Measurements from ENCODE around the gene LMLN. TPM values are rescaled to one million over a fixed set of nuclear protein-coding genes. Genes with fewer than 3 reads are reported as not detected.
A peak's percentile ranks its signal among the peaks of the same experiment; 100 is the strongest.
"Not testable (repeated sequence)": the region's sequence is repeated elsewhere in the genome, so short reads cannot be mapped to it uniquely, and the experiment has no call there.

The LMLN gene
- 5.5 and 5.9 TPM in 2 replicates for total RNA-seq

- H3K4me1 Mint-ChIP-seq, result peaks cover 42% of the 10 kb centered on the region
- H3K27me3 Mint-ChIP-seq, result peaks cover 5% of the 10 kb centered on the region
- H3K36me3 Mint-ChIP-seq (ENCODE audit: low read depth), result peaks cover 30% of the 10 kb centered on the region
- intact Hi-C loops (cut with micrococcal nuclease), result loop anchor here (1.0 to 10.0 kb wide), 6 partner anchors 10 to 225 kb away; partner anchors contain the start of genes RPL35A and RUBCN
- peak within 1 kb of the TSS; percentile 96 for H3K4me3 Mint-ChIP-seq
- peak; percentile 99 for DNase-seq
- H3K9me3 Mint-ChIP-seq, result no peaks in the 10 kb centered on the region
- H3K27ac Mint-ChIP-seq, result peak within 1 kb of the TSS; percentile 96
Observed at GRCh38 chr3:197959891-197960693, at the start of gene LMLN. Gene LMLN, plus strand, starts transcription at chr3:197960217. Its CDS starts 29 bp downstream, at chr3:197960246.

- H3K9me3 Mint-ChIP-seq, result no peaks in the 10 kb centered on the region
- no peaks in the 10 kb centered on the region for H3K27me3 Mint-ChIP-seq
- no peak overlapping the region for H3K4me3 Mint-ChIP-seq
- no peak for DNase-seq
- H3K4me1 Mint-ChIP-seq, result no peaks in the 10 kb centered on the region
- no peak overlapping the region for H3K27ac Mint-ChIP-seq
- no peaks in the 10 kb centered on the region for H3K36me3 Mint-ChIP-seq (ENCODE audit: low read depth)
- intact Hi-C loops (cut with micrococcal nuclease), result no loop called here
Observed at GRCh38 chr3:197912741-197913476, 47.1 kb upstream of the LMLN start.

DNA sequence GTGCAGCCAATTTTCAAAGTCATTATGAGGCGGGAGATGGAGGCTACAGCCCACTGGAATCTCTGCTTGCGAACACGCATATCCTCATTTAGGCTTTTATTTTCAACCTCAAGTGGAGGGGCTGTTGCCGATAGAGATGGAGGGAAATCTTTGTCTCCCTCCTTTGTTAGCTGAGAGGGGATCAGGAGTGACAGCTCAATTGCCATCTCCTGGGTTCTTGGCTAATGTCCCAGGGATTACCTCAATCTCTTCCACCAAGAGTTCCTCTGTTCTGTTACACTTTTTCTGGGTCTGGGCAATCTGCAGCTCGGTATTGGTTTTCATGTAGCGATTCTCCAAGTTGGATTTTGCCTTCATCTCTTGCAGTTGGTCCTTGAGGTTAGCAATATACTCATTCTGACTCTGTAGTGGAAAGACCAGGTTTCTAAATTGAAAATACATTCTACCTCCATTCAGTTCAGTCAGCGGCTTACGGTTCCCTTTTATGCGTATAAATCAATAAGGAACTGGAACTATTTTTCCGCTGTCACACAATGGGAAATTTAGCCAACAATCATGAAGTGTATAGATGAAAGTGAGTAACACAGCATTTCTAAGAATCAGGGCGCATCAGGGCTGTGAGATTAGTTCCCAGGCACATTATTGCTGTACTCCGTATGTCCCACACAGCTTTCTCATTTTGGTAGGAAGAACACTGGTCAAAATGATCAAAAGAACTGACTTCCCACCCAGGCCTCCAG is 46.2 kb upstream of the LMLN start:
- intact Hi-C loops (cut with micrococcal nuclease), result no loop called here
- Mint-ChIP-seq H3K9me3 (no peaks in the 10 kb centered on the region), H3K36me3 (ENCODE audit: low read depth) (no peaks in the 10 kb centered on the region), H3K27ac (no peak overlapping the region), H3K27me3 (no peaks in the 10 kb centered on the region), H3K4me3 (no peak overlapping the region), H3K4me1 (no peaks in the 10 kb centered on the region)
- no peak for DNase-seq

- DNase-seq, H3K9me3 Mint-ChIP-seq, H3K4me1 Mint-ChIP-seq, H3K4me3 Mint-ChIP-seq, H3K27me3 Mint-ChIP-seq: not testable (repeated sequence)
- intact Hi-C loops (cut with micrococcal nuclease), result loop anchor here (1.0 kb wide), 1 partner anchor 15 kb away; no protein-coding TSS in a partner anchor
- peak overlapping the region; percentile 37 for H3K27ac Mint-ChIP-seq
- H3K36me3 Mint-ChIP-seq (ENCODE audit: low read depth), result peaks cover 15% of the 10 kb centered on the region
Observed at GRCh38 chr3:197921429-197922275, 38.4 kb upstream of the LMLN start.

GRCh38 chr3:197926418-197926817 is 33.6 kb upstream of the LMLN start:
- H3K36me3 Mint-ChIP-seq (ENCODE audit: low read depth), result peaks cover 12% of the 10 kb centered on the region

GRCh38 chr3:197927578-197927977 is 32.4 kb upstream of the LMLN start:
- DNase-seq; intact Hi-C loops (cut with micrococcal nuclease); H3K4me3 Mint-ChIP-seq; H3K36me3 Mint-ChIP-seq (ENCODE audit: low read depth); H3K9me3 Mint-ChIP-seq; H3K4me1 Mint-ChIP-seq; H3K27me3 Mint-ChIP-seq; H3K27ac Mint-ChIP-seq: not testable (repeated sequence)

More at GRCh38 chr3:197926418-197926817, 33.6 kb upstream of the LMLN start:
- peaks cover 3% of the 10 kb centered on the region for H3K4me1 Mint-ChIP-seq
- H3K4me3 Mint-ChIP-seq, result no peak overlapping the region
- H3K27me3 Mint-ChIP-seq, result no peaks in the 10 kb centered on the region
- H3K27ac Mint-ChIP-seq, result no peak overlapping the region
- DNase-seq, result no peak
- intact Hi-C loops (cut with micrococcal nuclease), result no loop called here
- H3K9me3 Mint-ChIP-seq, result no peaks in the 10 kb centered on the region

- H3K27me3 Mint-ChIP-seq, result no peaks in the 10 kb centered on the region
- H3K9me3 Mint-ChIP-seq, result no peaks in the 10 kb centered on the region
- peaks cover 1% of the 10 kb centered on the region for H3K4me1 Mint-ChIP-seq
- H3K4me3 Mint-ChIP-seq, result no peak overlapping the region
- no peak overlapping the region for H3K27ac Mint-ChIP-seq
- intact Hi-C loops (cut with micrococcal nuclease), result no loop called here
- peaks cover 2% of the 10 kb centered on the region for H3K36me3 Mint-ChIP-seq (ENCODE audit: low read depth)
- DNase-seq, result no peak
Observed at GRCh38 chr3:197936819-197937384, 23.1 kb upstream of the LMLN start.

GRCh38 chr3:197940745-197941384 is 19.2 kb upstream of the LMLN start:
- DNase-seq, result no peak
- Mint-ChIP-seq H3K36me3 (ENCODE audit: low read depth) (peaks cover 2% of the 10 kb centered on the region), H3K27me3 (no peaks in the 10 kb centered on the region), H3K4me3 (no peak overlapping the region), H3K27ac (no peak overlapping the region), H3K9me3 (no peaks in the 10 kb centered on the region), H3K4me1 (peaks cover 1% of the 10 kb centered on the region)
- intact Hi-C loops (cut with micrococcal nuclease), result no loop called here

DNA sequence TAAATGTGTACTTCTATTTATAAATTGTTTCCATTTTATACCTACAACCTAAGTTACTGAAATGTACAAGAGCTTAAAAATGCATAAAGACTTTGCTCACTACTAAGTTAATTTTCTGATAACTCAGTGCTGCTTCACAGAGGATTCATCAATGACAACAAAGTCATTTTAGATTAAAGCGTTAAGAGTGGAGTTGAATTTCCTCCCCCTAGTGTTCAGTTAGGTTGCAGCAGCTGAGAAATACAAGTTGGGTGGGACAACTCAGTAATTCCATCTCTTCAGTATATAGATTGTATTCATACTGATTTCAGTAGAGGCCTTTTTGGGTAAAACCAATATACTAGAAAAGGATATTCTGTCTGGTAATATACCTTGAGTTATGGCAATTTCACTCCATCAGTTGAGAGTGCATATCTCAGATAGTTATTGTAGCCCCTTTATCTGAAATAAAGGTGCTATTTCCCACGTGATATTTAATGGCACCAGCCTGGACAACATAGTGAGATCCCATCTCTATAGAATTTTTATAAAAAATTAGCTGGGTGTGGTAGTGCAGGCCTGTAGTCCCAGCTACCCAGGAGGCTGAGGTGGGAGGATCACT is 17.0 kb upstream of the LMLN start:
- Mint-ChIP-seq H3K4me3 (no peak overlapping the region), H3K27me3 (peaks cover 2% of the 10 kb centered on the region), H3K9me3 (no peaks in the 10 kb centered on the region), H3K27ac (no peak overlapping the region), H3K36me3 (ENCODE audit: low read depth) (peaks cover 2% of the 10 kb centered on the region), H3K4me1 (peaks cover 1% of the 10 kb centered on the region)
- peak; percentile 78 for DNase-seq
- intact Hi-C loops (cut with micrococcal nuclease), result loop anchor here (1.0 kb wide), 1 partner anchor 37 kb away; no protein-coding TSS in a partner anchor

DNA sequence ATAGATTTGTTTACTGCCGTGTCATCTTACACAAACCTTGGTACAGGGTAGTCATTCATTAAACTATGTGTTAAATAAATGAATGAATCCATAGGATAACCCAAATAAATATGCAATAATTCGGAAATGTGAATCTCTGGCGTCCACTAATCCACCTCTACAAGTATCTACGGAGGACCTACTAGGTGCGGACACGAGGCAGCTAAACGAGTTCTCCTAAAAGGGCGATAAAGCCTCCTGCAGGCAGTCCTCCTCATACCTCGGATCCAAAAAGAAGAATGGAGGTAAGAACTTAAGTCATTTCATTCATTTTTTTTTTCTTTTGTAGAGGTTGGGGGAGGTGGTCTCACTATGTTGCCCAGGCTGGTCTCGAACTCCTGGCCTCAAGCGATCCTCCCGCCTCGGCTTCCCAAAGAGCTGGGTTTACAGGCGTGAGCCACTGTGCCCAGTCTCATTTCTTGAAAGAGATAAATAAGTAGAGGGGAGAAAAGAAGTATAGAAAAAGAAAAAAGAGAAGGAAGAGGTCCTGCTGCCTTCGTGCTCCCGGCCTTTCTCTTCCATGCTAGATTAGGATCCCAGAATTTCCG is 10.7 kb upstream of the LMLN start:
- intact Hi-C loops (cut with micrococcal nuclease), result loop anchor here (1.0 to 5.0 kb wide), 3 partner anchors 43 to 157 kb away; partner anchors contain the start of gene LRCH3
- DNase-seq, result no peak
- no peaks in the 10 kb centered on the region for H3K9me3 Mint-ChIP-seq
- peaks cover 41% of the 10 kb centered on the region for H3K36me3 Mint-ChIP-seq (ENCODE audit: low read depth)
- peaks cover 2% of the 10 kb centered on the region for H3K27me3 Mint-ChIP-seq
- H3K4me1 Mint-ChIP-seq, result peaks cover 33% of the 10 kb centered on the region
- H3K4me3 Mint-ChIP-seq, result peak overlapping the region; percentile 99
- H3K27ac Mint-ChIP-seq, result peak overlapping the region; percentile 99

DNA sequence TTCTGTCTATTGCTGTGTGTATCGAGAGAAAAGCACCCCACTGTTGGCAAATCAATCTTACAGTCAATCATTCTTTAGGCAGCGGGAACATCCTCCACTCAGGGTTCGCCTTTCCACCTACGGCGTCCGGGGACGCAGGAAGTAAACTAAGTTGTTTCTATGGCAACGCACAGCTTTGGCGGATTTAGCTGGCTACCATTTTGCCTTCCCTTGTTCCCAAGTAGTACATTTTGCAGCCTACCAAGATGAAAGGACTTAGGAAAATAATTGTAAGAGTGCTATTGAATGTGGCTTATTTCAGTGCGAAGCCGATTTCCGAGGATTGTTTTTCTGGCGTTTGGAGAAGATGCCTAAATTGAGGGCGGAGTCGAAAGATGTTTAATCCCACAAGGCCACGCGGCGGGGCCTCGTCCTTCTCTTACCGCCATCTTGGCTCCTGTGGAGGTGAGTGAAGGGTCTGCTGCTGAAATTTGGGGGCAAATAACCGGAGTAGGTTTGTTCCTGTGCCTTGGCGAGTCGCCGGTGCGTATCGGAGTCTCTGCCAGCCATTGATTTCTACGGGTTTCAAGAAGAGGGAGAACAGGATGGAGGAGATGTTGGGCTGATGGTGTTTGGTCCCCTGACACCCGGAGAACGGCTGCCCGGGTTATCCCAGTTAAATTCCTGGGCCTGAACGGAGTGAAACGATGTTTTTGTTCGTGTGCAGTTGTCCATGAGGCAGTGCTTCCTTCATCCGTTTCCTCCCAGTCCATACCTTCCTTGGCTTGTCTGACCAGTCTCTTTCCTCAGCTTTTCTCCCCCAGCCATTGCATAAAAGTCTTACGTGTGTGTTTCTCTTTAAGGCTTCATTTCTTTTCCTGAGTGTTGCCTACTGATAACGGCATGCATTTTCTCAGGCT is 10.0 kb upstream of the LMLN start, which contains the start of gene RPL35A:
TSS of gene RPL35A (plus strand) at position 413 of the 899 bp plus-strand sequence. CDS start 778 bp downstream, outside the sequence.
- H3K9me3 Mint-ChIP-seq, result no peaks in the 10 kb centered on the region
- H3K27me3 Mint-ChIP-seq, result peaks cover 2% of the 10 kb centered on the region
- peak; percentile 95 for DNase-seq
- H3K36me3 Mint-ChIP-seq (ENCODE audit: low read depth), result peaks cover 48% of the 10 kb centered on the region
- peak within 1 kb of the TSS; percentile 99 for H3K4me3 Mint-ChIP-seq
- intact Hi-C loops (cut with micrococcal nuclease), result loop anchor here (1.0 to 10.0 kb wide), 5 partner anchors 10 to 215 kb away; partner anchors contain the start of genes LMLN, LRCH3 and RUBCN
- peak within 1 kb of the TSS; percentile 99 for H3K27ac Mint-ChIP-seq
- peaks cover 34% of the 10 kb centered on the region for H3K4me1 Mint-ChIP-seq

Data from activated CD4-positive, alpha-beta T cell treated with anti-CD3 and anti-CD28 coated beads, Interleukin-2, amount 10 ng/mL, durations not matched to agents 24 days and 14 days (primary cell).